ENCODE results near the gene PHC2. TPM values are rescaled to one million over a fixed set of nuclear protein-coding genes. Genes with fewer than 3 reads are reported as not detected.
A peak's percentile ranks its signal among the peaks of the same experiment; 100 is the strongest.

The PHC2 gene
- total RNA-seq, 2 experiments from 2014 or later, result 37.7 to 39.5 TPM

DNA sequence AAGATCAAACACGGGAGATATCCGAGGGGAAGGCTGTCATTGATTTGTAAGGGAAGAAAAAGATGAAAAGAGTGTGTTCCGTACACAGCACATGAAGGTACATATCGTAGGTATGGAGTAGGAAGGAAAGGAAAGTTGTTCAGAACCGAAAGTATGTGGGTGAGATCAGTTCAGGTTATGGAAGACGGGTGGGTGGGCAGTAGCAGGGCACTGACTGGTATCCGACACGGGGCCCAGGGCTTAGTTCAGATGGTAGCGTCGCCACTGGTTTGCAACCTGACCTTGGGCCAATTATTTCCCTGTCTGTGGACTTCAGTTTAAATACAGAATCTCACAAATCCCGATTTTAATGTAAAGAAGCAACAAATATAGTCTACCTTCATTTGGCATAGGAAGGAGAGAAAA is 82.2 kb downstream of the PHC2 start:
- H3K36me3 Mint-ChIP-seq (ENCODE audit: low read depth), result peaks cover 24% of the 10 kb centered on the region
- no peaks in the 10 kb centered on the region for H3K9me3 ChIP-seq (ENCODE audit: control insufficient read depth in 1 of 2, insufficient read depth in 1 of 2, low read length in 2 of 2)
- H3K27me3 Mint-ChIP-seq, result no peaks in the 10 kb centered on the region
- no peaks in the 10 kb centered on the region for H3K27me3 ChIP-seq (ENCODE audit: control insufficient read depth in 1 of 2, insufficient read depth in 2 of 2, low read length in 2 of 2)
- no peaks in the 10 kb centered on the region for H3K9me3 Mint-ChIP-seq
- ChIA-PET POLR2A (interaction anchor here (0.7 to 4.1 kb wide), 6 partner anchors 10 to 384 kb away, joined by 3 to 11 read pairs (median 4); partner anchors contain the start of genes RNF19B and TRIM62), CTCF (no interaction called here)
- intact Hi-C loops (cut with DNase I, micrococcal nuclease), result loop anchor here in 1 of 2 experiments (2.0 kb wide), 1 partner anchor 90 kb away; no protein-coding TSS in a partner anchor
- TF ChIP-seq, protein P1, sequence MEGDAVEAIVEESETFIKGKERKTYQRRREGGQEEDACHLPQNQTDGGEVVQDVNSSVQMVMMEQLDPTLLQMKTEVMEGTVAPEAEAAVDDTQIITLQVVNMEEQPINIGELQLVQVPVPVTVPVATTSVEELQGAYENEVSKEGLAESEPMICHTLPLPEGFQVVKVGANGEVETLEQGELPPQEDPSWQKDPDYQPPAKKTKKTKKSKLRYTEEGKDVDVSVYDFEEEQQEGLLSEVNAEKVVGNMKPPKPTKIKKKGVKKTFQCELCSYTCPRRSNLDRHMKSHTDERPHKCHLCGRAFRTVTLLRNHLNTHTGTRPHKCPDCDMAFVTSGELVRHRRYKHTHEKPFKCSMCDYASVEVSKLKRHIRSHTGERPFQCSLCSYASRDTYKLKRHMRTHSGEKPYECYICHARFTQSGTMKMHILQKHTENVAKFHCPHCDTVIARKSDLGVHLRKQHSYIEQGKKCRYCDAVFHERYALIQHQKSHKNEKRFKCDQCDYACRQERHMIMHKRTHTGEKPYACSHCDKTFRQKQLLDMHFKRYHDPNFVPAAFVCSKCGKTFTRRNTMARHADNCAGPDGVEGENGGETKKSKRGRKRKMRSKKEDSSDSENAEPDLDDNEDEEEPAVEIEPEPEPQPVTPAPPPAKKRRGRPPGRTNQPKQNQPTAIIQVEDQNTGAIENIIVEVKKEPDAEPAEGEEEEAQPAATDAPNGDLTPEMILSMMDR (IDR thresholded peaks at IDR 0.05), result no peak
- H3K4me1 ChIP-seq (ENCODE audit: insufficient read depth, low read length), result peaks cover 30% of the 10 kb centered on the region
- H3K36me3 ChIP-seq (ENCODE audit: insufficient read depth, low read length), result peaks cover 2% of the 10 kb centered on the region
- DNase-seq (peak in 4 of 14 experiments; percentile 17 to 47 (median 42)), ATAC-seq (ENCODE audit: poor library complexity) (no peak)
- H3K27ac Mint-ChIP-seq, result peak overlapping the region; percentile 89
- peak overlapping the region; percentile 99 for H3K4me3 Mint-ChIP-seq
- peaks cover 57% of the 10 kb centered on the region for H3K4me1 Mint-ChIP-seq (ENCODE audit: low read depth)
- no peak overlapping the region for H3K27ac ChIP-seq (ENCODE audit: low read depth in 1 of 2, low read length in 2 of 2)
- H3K4me3 ChIP-seq (ENCODE audit: low read length), result peak overlapping the region; percentile 56

DNA sequence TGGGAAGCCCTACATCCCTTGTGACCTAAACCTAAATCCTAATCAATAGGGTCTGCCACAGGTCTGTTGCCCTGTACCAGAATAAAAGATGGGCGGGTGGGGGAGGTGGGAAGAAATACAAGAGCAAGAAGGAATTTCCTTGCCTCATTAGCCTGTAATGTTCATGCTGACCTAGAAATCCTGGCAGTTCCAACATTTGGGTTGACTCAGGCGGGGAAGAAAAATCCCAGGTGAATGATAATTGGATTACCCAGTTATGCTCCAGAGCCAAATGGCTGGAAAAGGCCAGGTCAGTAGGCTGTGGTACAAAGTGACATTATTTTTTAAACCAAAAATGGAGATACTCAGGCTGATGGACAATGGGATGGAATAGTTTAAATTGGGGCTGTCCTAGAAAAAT is 82.7 kb downstream of the PHC2 start:
- Histone ChIP-seq H3K4me1 (ENCODE audit: insufficient read depth, low read length) (peaks cover 30% of the 10 kb centered on the region), H3K27ac (ENCODE audit: low read depth in 1 of 2, low read length in 2 of 2) (no peak overlapping the region), H3K9me3 (ENCODE audit: control insufficient read depth in 1 of 2, insufficient read depth in 1 of 2, low read length in 2 of 2) (no peaks in the 10 kb centered on the region), H3K4me3 (ENCODE audit: low read length) (peak overlapping the region; percentile 56), H3K36me3 (ENCODE audit: insufficient read depth, low read length) (peaks cover 2% of the 10 kb centered on the region), H3K27me3 (ENCODE audit: control insufficient read depth in 1 of 2, insufficient read depth in 2 of 2, low read length in 2 of 2) (no peaks in the 10 kb centered on the region)
- Mint-ChIP-seq H3K4me1 (ENCODE audit: low read depth) (peaks cover 59% of the 10 kb centered on the region), H3K27ac (peak overlapping the region; percentile 89), H3K36me3 (ENCODE audit: low read depth) (peaks cover 29% of the 10 kb centered on the region), H3K4me3 (peak overlapping the region; percentile 99), H3K9me3 (no peaks in the 10 kb centered on the region), H3K27me3 (no peaks in the 10 kb centered on the region)
- intact Hi-C loops (cut with DNase I, micrococcal nuclease), result loop anchor here in 1 of 2 experiments (2.0 kb wide), 1 partner anchor 89 kb away; no protein-coding TSS in a partner anchor
- no peak for DNase-seq
- CTCF ChIA-PET, result no interaction called here
- POLR2A ChIA-PET, result interaction anchor here (1.3 to 4.1 kb wide), 4 partner anchors 12 to 221 kb away, joined by 4 to 11 read pairs (median 7); partner anchors contain the start of gene TRIM62
- ATAC-seq (ENCODE audit: poor library complexity), result no peak
- TF ChIP-seq, protein P1 (IDR thresholded peaks at IDR 0.05), result no peak

DNA sequence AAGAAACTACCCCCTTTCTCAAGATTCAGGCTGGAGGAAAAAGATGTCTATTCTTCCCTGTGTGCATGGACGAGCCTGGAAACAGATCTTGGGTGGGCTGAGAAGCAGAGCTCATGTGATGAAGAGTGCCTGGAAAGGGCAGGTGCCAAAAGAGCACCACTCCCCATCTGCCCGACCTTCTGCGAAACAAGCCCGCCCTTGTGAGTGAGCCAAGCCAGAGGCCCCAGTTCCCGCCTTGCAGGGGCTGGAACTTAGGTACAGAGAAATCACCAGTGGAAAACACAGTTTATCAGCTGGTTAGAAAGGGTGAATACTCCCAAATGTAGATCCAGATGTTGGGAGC is 83.3 kb downstream of the PHC2 start:
- peaks cover 32% of the 10 kb centered on the region for H3K4me1 ChIP-seq (ENCODE audit: insufficient read depth, low read length)
- CTCF ChIA-PET, result no interaction called here

More for the DNA sequence above, 83.3 kb downstream of the PHC2 start:
- Histone ChIP-seq H3K4me3 (ENCODE audit: low read length) (no peak overlapping the region), H3K27ac (ENCODE audit: low read depth in 1 of 2, low read length in 2 of 2) (no peak overlapping the region), H3K27me3 (ENCODE audit: control insufficient read depth in 1 of 2, insufficient read depth in 2 of 2, low read length in 2 of 2) (no peaks in the 10 kb centered on the region), H3K36me3 (ENCODE audit: insufficient read depth, low read length) (peaks cover 6% of the 10 kb centered on the region), H3K9me3 (ENCODE audit: control insufficient read depth in 1 of 2, insufficient read depth in 1 of 2, low read length in 2 of 2) (no peaks in the 10 kb centered on the region)
- Mint-ChIP-seq H3K9me3 (no peaks in the 10 kb centered on the region), H3K4me3 (peak overlapping the region; percentile 99), H3K4me1 (ENCODE audit: low read depth) (peaks cover 59% of the 10 kb centered on the region), H3K27me3 (no peaks in the 10 kb centered on the region), H3K36me3 (ENCODE audit: low read depth) (peaks cover 34% of the 10 kb centered on the region), H3K27ac (no peak overlapping the region)
- no peak for ATAC-seq (ENCODE audit: poor library complexity)
- POLR2A ChIA-PET, result no interaction called here
- intact Hi-C loops (cut with DNase I, micrococcal nuclease), result no loop called here
- DNase-seq, result no peak
- TF ChIP-seq, protein P1 (IDR thresholded peaks at IDR 0.05), result no peak

All from CD4-positive, alpha-beta T cell (primary cell).